ENCODE results near the gene GPR31. TPM values are rescaled to one million over a fixed set of nuclear protein-coding genes. Genes with fewer than 3 reads are reported as not detected.

Gene GPR31
- total RNA-seq, 1 experiment from 2014 or later: not detected

DNA sequence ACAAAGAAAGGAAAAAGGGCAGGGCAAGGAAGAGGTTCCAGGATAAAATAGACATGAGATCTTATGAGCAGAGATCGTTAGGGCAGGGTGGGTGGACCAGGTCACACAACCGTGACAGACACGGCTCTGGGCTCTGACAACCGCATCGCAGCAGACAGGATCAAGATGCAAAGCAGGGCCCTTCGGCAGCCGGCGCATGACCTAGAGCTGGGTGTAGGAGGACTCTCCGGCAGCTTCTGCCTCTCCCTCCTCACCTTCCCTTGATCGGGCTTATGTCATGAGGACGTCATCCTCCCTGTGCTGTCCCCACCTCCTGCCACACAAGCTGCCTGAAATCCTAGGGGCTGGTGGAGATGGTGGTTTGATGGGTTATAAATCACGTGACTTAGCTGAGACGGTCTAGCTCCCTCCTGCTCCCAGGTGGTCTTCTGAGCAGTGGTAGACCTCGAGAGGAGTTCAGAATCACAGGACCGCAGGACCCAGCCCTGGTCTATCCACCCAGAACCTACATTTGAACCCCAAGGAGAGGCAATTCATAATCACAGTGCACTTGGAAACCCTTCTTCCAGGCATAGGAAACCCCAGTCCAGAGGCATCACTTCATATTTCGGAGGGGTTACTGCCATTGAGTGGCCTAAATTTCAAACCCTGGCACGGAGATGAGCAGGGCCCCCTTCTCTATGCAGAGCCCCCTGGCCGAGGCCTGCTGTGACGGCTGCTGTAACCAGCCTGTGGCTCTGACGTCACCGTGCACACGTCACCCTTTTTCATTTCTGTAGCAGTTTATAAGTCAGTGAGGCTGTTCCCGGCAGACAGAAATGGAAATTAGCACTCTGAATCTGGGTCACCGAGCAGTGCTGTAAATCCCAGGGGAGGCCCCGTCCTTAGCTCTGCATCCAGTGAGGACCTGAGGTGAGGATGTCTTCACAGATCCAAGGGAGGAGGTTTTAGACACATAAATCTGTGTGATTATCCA lies 43.6 kb downstream of the GPR31 start:
- peaks cover 46% of the 10 kb centered on the region for H3K27me3 ChIP-seq (ENCODE audit: low read length)
- no peaks in the 10 kb centered on the region for H3K4me1 ChIP-seq (ENCODE audit: insufficient read depth, low read length)
- ATAC-seq (no peak), DNase-seq (no peak)
- H3K4me2 ChIP-seq (ENCODE audit: low read length): no peak overlapping the region
- no peak overlapping the region for H3K4me3 ChIP-seq (ENCODE audit: low read length)
- TF ChIP-seq, protein P1, sequence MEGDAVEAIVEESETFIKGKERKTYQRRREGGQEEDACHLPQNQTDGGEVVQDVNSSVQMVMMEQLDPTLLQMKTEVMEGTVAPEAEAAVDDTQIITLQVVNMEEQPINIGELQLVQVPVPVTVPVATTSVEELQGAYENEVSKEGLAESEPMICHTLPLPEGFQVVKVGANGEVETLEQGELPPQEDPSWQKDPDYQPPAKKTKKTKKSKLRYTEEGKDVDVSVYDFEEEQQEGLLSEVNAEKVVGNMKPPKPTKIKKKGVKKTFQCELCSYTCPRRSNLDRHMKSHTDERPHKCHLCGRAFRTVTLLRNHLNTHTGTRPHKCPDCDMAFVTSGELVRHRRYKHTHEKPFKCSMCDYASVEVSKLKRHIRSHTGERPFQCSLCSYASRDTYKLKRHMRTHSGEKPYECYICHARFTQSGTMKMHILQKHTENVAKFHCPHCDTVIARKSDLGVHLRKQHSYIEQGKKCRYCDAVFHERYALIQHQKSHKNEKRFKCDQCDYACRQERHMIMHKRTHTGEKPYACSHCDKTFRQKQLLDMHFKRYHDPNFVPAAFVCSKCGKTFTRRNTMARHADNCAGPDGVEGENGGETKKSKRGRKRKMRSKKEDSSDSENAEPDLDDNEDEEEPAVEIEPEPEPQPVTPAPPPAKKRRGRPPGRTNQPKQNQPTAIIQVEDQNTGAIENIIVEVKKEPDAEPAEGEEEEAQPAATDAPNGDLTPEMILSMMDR (conservative IDR thresholded peaks at IDR 0.05; ENCODE audit: low read depth, low read length): no peak
- TF ChIP-seq EZH2phosphoT487 (IDR thresholded peaks at IDR 0.05; ENCODE audit: borderline replicate concordance, low read length): no peak
- no peak for TF ChIP-seq EZH2 (IDR thresholded peaks at IDR 0.05; ENCODE audit: low read length, unreplicated experiment)
- no TSS peak for BruUV-seq (replicated peaks)
- no peaks in the 10 kb centered on the region for H3K9me3 ChIP-seq (ENCODE audit: low read length)
- no peak overlapping the region for H2AFZ ChIP-seq (ENCODE audit: low read length)
- no peaks in the 10 kb centered on the region for H3K79me2 ChIP-seq (ENCODE audit: low read length)
- H3K9me2 ChIP-seq (replicated peaks; ENCODE audit: low read length): no peaks in the 10 kb centered on the region
- H3K36me3 ChIP-seq (ENCODE audit: low read depth, low read length): no peaks in the 10 kb centered on the region
- no peaks in the 10 kb centered on the region for H3F3A ChIP-seq (ENCODE audit: low read length, unreplicated experiment)
- H4K20me1 ChIP-seq (ENCODE audit: low read length): no peaks in the 10 kb centered on the region
- no peak overlapping the region for H3K9ac ChIP-seq (ENCODE audit: low read length)
- no peak overlapping the region for H3K27ac ChIP-seq (ENCODE audit: low read length)
- CTCF ChIA-PET: no interaction called here
- intact Hi-C loops (cut with micrococcal nuclease): no loop called here
- POLR2A ChIA-PET (ENCODE audit: unreplicated experiment): no interaction called here

DNA sequence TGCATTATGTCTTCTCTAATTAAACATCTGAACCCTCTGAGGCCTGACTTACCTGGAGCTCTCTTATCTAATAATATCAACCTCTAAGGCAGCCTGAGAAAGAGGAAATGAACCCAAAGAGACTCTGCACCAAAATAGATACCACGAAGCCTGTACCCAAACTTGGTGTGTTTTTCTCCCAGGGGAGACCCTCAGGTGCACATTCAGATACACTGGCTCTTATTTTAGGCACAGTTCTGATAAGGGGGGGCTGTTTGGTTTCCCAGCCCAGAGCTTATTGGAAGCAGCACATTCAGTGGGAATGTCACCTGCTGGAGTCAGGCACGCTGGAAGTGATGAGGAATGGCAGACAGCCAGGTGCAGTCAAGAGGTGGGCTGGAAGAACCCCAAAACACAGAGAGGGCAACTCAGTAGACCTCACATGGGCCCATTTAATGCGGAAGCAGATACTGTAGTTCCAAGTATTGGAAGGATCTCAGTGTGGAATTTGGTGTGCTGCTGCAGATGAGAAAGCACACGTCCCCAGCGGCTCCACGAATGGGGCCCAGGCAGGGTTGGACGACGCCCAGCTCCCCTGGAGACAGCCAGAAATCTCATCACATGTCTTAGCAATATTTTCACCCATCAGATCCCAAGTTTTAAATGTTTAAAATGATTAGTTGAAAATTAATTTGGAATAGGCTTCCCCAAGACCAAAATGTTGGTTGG lies 44.6 kb downstream of the GPR31 start:
- TF ChIP-seq, protein P1 (conservative IDR thresholded peaks at IDR 0.05; ENCODE audit: low read depth, low read length): no peak
- no peak for TF ChIP-seq EZH2 (IDR thresholded peaks at IDR 0.05; ENCODE audit: low read length, unreplicated experiment)
- no peak for TF ChIP-seq EZH2phosphoT487 (IDR thresholded peaks at IDR 0.05; ENCODE audit: borderline replicate concordance, low read length)
- DNase-seq (no peak), ATAC-seq (no peak)
- Histone ChIP-seq H3K27me3 (ENCODE audit: low read length) (peaks cover 46% of the 10 kb centered on the region), H3K27ac (ENCODE audit: low read length) (no peak overlapping the region), H3K9ac (ENCODE audit: low read length) (no peak overlapping the region), H3K4me1 (ENCODE audit: insufficient read depth, low read length) (no peaks in the 10 kb centered on the region), H3K4me3 (ENCODE audit: low read length) (no peak overlapping the region), H3K4me2 (ENCODE audit: low read length) (no peak overlapping the region), H4K20me1 (ENCODE audit: low read length) (no peaks in the 10 kb centered on the region), H3K9me2 (replicated peaks; ENCODE audit: low read length) (no peaks in the 10 kb centered on the region), H2AFZ (ENCODE audit: low read length) (no peak overlapping the region), H3K79me2 (ENCODE audit: low read length) (no peaks in the 10 kb centered on the region), H3K9me3 (ENCODE audit: low read length) (no peaks in the 10 kb centered on the region), H3K36me3 (ENCODE audit: low read depth, low read length) (no peaks in the 10 kb centered on the region), H3F3A (ENCODE audit: low read length, unreplicated experiment) (no peaks in the 10 kb centered on the region)
- POLR2A ChIA-PET (ENCODE audit: unreplicated experiment): no interaction called here
- BruUV-seq (replicated peaks): no TSS peak
- intact Hi-C loops (cut with micrococcal nuclease): no loop called here
- CTCF ChIA-PET: no interaction called here
